ENCODE data around the gene PDCD4.

PDCD4 gene

DNA sequence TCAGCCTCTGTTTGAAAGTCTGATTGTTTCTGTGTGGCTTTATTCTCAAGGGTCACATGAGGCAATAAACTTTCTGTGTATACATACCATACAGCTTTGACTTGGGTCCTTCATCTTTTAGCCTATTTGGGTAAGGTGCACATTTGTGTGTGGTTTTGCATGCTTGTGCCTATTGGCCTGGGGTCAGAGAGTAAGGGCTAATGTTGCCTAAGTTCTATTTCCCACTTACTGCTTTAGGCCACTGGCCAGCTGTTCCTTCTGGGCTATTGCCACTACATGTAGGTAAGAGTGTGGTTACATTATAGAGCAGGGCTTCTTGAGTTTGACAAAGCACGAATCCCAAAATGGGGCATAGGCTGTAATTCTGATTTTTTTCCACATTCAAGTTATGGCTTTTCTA lies 25.5 kb downstream of the PDCD4 start:
- no peaks in the 10 kb centered on the region for H3K27me3 ChIP-seq
- intact Hi-C loops (cut with DNase I; ENCODE audit: low total_unique reads), result no loop called here
- peaks cover 0 to 4% (median 1%) of the 10 kb centered on the region in 4 donors for H3K4me1 ChIP-seq
- DNase-seq, result no peak
- H3K27ac ChIP-seq, result no peak overlapping the region
- no peak overlapping the region for H3K4me3 ChIP-seq
- TF ChIP-seq, protein P1, sequence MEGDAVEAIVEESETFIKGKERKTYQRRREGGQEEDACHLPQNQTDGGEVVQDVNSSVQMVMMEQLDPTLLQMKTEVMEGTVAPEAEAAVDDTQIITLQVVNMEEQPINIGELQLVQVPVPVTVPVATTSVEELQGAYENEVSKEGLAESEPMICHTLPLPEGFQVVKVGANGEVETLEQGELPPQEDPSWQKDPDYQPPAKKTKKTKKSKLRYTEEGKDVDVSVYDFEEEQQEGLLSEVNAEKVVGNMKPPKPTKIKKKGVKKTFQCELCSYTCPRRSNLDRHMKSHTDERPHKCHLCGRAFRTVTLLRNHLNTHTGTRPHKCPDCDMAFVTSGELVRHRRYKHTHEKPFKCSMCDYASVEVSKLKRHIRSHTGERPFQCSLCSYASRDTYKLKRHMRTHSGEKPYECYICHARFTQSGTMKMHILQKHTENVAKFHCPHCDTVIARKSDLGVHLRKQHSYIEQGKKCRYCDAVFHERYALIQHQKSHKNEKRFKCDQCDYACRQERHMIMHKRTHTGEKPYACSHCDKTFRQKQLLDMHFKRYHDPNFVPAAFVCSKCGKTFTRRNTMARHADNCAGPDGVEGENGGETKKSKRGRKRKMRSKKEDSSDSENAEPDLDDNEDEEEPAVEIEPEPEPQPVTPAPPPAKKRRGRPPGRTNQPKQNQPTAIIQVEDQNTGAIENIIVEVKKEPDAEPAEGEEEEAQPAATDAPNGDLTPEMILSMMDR (IDR thresholded peaks at IDR 0.05), result no peak
- peaks cover 19 to 76% (median 31%) of the 10 kb centered on the region in 3 donors for H3K36me3 ChIP-seq
- no peaks in the 10 kb centered on the region for H3K9me3 ChIP-seq

DNA sequence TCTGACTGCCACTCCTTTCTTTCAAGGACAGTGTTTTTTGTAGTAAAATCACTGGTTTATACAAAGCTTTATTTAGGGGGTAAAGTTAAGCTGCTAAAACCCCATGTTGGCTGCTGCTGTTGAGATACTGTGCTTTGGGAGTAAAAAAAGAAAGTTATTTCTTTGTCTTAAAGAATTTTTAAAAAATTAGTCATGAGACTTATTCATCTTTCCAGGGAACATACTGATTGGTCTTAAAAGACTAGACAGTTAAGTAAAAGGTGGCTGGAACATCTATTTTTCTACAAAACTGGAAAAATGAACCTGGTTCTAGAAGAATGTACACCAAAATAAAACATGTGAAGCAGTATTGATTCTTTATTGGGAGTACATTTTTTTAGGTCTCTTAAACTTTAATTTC lies 26.7 kb downstream of the PDCD4 start:
- intact Hi-C loops (cut with DNase I; ENCODE audit: low total_unique reads), result no loop called here
- no peak overlapping the region for H3K4me3 ChIP-seq
- peaks cover 19 to 76% (median 35%) of the 10 kb centered on the region in 3 donors for H3K36me3 ChIP-seq
- H3K4me1 ChIP-seq, result peaks cover 0 to 2% (median under 1%) of the 10 kb centered on the region in 4 donors
- H3K27ac ChIP-seq, result no peak overlapping the region
- H3K9me3 ChIP-seq, result no peaks in the 10 kb centered on the region
- TF ChIP-seq, protein P1 (IDR thresholded peaks at IDR 0.05), result no peak
- no peaks in the 10 kb centered on the region for H3K27me3 ChIP-seq
- no peak for DNase-seq

DNA sequence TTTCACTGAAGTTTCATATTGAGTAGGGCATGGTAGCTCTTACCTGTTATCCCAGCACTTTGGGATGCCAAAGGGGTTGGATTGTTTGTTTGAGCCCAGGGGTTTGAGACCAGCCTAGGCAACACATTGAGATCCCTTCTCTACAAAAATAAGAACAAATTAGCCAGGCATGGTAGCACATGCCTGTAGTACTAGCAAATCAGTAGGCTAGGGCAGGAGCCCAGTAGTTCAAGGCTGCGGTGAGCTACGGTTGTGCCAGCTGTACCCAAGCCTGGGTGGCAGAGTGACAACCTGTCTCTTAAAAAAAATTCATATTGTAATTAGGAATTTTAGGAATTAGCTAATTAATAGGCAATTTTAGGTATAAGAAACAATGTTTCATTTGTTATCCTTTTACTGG lies 29.3 kb downstream of the PDCD4 start:
- no peaks in the 10 kb centered on the region for H3K27me3 ChIP-seq
- H3K27ac ChIP-seq, result no peak overlapping the region
- no peak overlapping the region for H3K4me3 ChIP-seq
- peaks cover 15 to 65% (median 40%) of the 10 kb centered on the region in 3 donors for H3K36me3 ChIP-seq
- H3K4me1 ChIP-seq, result no peaks in the 10 kb centered on the region
- DNase-seq, result no peak
- intact Hi-C loops (cut with DNase I; ENCODE audit: low total_unique reads), result no loop called here
- TF ChIP-seq, protein P1 (IDR thresholded peaks at IDR 0.05), result no peak
- H3K9me3 ChIP-seq, result no peaks in the 10 kb centered on the region

DNA sequence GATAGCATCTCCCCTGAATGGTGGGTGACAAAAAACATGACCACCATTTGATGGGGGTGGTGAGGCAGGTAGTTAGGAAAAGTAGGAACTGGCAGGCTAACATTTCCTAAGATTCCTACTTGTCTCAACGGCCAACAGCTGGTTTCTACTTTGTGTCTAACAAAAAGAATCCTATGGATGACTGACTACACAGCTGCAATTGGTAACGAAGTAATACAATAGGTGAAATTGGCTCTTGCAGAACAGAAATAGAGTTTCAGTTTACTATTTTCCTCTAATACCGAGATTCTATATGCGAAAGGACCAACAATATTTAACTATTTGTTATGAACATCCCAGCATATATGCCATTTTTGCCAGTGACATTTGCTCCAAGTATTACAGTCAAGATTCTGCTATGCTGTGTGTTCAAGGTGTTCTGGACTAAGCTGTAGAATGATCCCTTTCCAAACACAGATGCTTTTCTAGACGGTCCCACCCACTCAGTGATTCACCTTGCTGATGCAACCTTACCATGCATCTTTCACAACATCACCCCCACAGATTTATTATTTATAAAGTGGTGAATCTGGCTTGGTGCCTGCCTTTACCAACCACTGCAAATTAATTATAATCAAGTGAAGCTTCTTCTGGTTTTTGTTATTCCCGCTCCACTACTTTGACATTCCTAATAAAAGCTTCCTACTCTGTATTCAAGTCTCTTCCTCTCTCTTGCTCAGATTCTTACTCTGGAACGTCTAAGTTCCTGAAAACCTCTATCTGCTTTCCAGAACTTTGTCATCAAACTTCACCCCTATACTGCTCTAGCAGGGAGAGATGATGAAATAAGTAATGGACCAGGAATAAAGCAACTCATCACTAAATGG lies 30.5 kb downstream of the PDCD4 start:
- TF ChIP-seq, protein P1 (IDR thresholded peaks at IDR 0.05), result no peak
- no peak for DNase-seq
- Histone ChIP-seq H3K36me3 (peaks cover 15 to 54% (median 40%) of the 10 kb centered on the region in 3 donors), H3K27ac (no peak overlapping the region), H3K4me1 (no peaks in the 10 kb centered on the region), H3K4me3 (no peak overlapping the region), H3K9me3 (no peaks in the 10 kb centered on the region), H3K27me3 (no peaks in the 10 kb centered on the region)
- intact Hi-C loops (cut with DNase I; ENCODE audit: low total_unique reads), result no loop called here

DNA sequence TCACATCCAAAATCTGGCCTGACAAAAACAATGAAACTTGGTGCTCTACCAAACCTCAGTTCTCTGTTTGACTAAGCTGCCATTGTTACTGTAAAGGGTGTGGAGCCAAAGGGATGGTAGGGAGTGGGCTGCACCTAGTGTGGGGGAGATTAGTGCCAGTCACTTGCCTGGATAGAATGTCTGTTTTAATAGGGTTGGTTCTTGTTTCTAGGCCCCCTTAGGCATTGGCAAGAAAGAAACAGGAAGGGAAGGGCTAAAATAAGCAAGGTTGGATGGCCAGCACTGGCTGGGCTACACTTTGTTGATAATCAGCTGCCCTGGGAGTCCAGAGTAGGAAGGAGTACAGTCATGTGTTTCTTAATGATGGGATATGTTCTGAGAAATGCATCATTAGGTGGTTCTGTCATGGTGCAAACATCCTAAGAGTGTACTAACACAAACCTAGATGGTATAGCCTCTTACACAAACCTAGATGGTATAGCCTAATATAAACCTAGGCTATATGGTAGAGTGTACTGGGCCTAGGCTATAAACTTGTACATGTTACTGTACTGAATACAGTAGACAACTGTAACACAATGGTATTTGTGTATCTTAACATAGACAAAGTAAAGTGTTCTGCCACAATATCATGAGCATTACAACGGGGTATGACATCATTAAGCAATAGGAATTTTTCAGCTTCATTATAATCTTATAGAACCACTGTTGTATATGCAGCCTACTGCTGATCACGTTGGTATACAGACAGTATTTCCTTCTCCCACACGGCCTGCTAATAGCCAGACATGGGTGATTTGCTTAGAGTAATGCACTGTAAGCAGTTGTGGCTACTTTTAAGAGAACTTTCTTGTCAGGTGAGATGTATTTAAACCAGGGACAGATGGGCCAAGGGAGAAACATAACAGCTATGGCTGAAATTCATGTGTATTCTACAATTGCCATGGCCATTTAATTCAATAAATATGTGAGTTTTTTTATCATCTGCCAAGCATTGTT lies 31.9 kb downstream of the PDCD4 start:
- no peak overlapping the region for H3K27ac ChIP-seq
- H3K9me3 ChIP-seq, result no peaks in the 10 kb centered on the region
- no peak for DNase-seq
- no peaks in the 10 kb centered on the region for H3K27me3 ChIP-seq
- H3K4me1 ChIP-seq, result no peaks in the 10 kb centered on the region
- TF ChIP-seq, protein P1 (IDR thresholded peaks at IDR 0.05), result no peak
- H3K36me3 ChIP-seq, result peaks cover 8 to 42% (median 35%) of the 10 kb centered on the region in 3 donors
- intact Hi-C loops (cut with DNase I; ENCODE audit: low total_unique reads), result no loop called here
- H3K4me3 ChIP-seq, result no peak overlapping the region
